KMS-11 (cell line): Measurements from ENCODE around the gene OSBPL10.

Experiments
- H2AFZ ChIP-seq: fragments of 200-600 bp; sonication (generic); 2 replicates; pipeline ENCODE4 v1.6.1; 2016; ENCODE audit warnings: antibody characterized with exemption, mixed run types, low read depth
- H3K27ac ChIP-seq: fragments of 200-600 bp; sonication (generic); 2 replicates; pipeline ENCODE4 v1.6.1; 2016; ENCODE audit warnings: mild to moderate bottlenecking, mixed run types
- H3K27me3 ChIP-seq: fragments of 200-600 bp; sonication (generic); 2 replicates; pipeline ENCODE4 v1.6.1; 2017; ENCODE audit warnings: mild to moderate bottlenecking, low read depth, mixed run types, moderate library complexity; ENCODE audit not compliant: insufficient read depth
- H3K36me3 ChIP-seq: fragments of 200-600 bp; sonication (generic); 2 replicates; pipeline ENCODE4 v1.6.1; 2017; ENCODE audit warnings: mild to moderate bottlenecking, mixed run types; ENCODE audit not compliant: insufficient read depth
- H3K4me1 ChIP-seq: fragments of 200-600 bp; sonication (generic); 2 replicates; pipeline ENCODE4 v1.6.1; 2016; ENCODE audit warnings: mild to moderate bottlenecking, low read depth, mixed run types; ENCODE audit not compliant: poor library complexity, severe bottlenecking
- H3K4me2 ChIP-seq: fragments of 200-600 bp; sonication (generic); 2 replicates; pipeline ENCODE4 v1.7.0; 2016; ENCODE audit warnings: mild to moderate bottlenecking, mixed run types
- H3K4me3 ChIP-seq: fragments of 200-600 bp; sonication (generic); IDR thresholded peaks from 2 replicates; pipeline ENCODE4 v1.6.1; 2017; ENCODE audit warnings: low read depth, low read length, mixed read lengths; ENCODE audit not compliant: insufficient read depth
- H3K79me2 ChIP-seq: fragments of 200-600 bp; sonication (generic); 2 replicates; pipeline ENCODE4 v1.6.1; 2016; ENCODE audit warnings: low read depth, mixed run types; ENCODE audit not compliant: insufficient read depth
- H3K9ac ChIP-seq: fragments of 200-600 bp; sonication (generic); 2 replicates; pipeline ENCODE4 v1.6.1; 2016; ENCODE audit warnings: mild to moderate bottlenecking, mixed run types
- H4K20me1 ChIP-seq: fragments of 200-600 bp; sonication (generic); 2 replicates; pipeline ENCODE4 v1.6.1; 2016; ENCODE audit warnings: mild to moderate bottlenecking, mixed run types; ENCODE audit not compliant: insufficient read depth
- CTCF ChIP-seq: fragments of 200-600 bp; sonication (generic); conservative IDR thresholded peaks from 2 replicates; pipeline ENCODE4 v1.6.1; 2017; ENCODE audit warnings: low read depth, mild to moderate bottlenecking, antibody characterized with exemption, low read length, moderate library complexity, mixed read lengths

The OSBPL10 gene

GRCh38 chr3:31978553-31978952 is 2.5 kb downstream of the OSBPL10 start:
- H3K27me3 ChIP-seq, result no peaks in the 10 kb centered on the region
- H3K9ac ChIP-seq, result no peak overlapping the region
- TF ChIP-seq CTCF, result no peak
- no peaks in the 10 kb centered on the region for H3K79me2 ChIP-seq
- no peaks in the 10 kb centered on the region for H4K20me1 ChIP-seq
- H3K27ac ChIP-seq, result no peak overlapping the region
- no peak overlapping the region for H3K4me3 ChIP-seq
- H2AFZ ChIP-seq, result no peak overlapping the region
- no peaks in the 10 kb centered on the region for H3K36me3 ChIP-seq
- no peaks in the 10 kb centered on the region for H3K4me1 ChIP-seq
- no peak overlapping the region for H3K4me2 ChIP-seq

GRCh38 chr3:31977736-31978135 is 3.3 kb downstream of the OSBPL10 start:
- Histone ChIP-seq H3K4me1 (no peaks in the 10 kb centered on the region), H3K4me3 (no peak overlapping the region), H3K79me2 (no peaks in the 10 kb centered on the region), H3K36me3 (no peaks in the 10 kb centered on the region), H3K4me2 (no peak overlapping the region), H3K27me3 (no peaks in the 10 kb centered on the region), H3K27ac (no peak overlapping the region), H2AFZ (no peak overlapping the region), H4K20me1 (no peaks in the 10 kb centered on the region), H3K9ac (no peak overlapping the region)
- no peak for TF ChIP-seq CTCF

- no peaks in the 10 kb centered on the region for H3K79me2 ChIP-seq
- H3K9ac ChIP-seq, result no peak overlapping the region
- no peak overlapping the region for H3K4me3 ChIP-seq
- H2AFZ ChIP-seq, result no peak overlapping the region
- no peak overlapping the region for H3K27ac ChIP-seq
- TF ChIP-seq CTCF, result no peak
- H3K4me2 ChIP-seq, result no peak overlapping the region
- no peaks in the 10 kb centered on the region for H4K20me1 ChIP-seq
- no peaks in the 10 kb centered on the region for H3K4me1 ChIP-seq
- no peaks in the 10 kb centered on the region for H3K27me3 ChIP-seq
- H3K36me3 ChIP-seq, result no peaks in the 10 kb centered on the region
These were observed 4.8 kb downstream of the OSBPL10 start for GRCh38 chr3:31976302-31976701.

GRCh38 chr3:31974964-31975363 is 6.1 kb downstream of the OSBPL10 start:
- TF ChIP-seq CTCF, result no peak
- Histone ChIP-seq H3K4me3 (no peak overlapping the region), H3K36me3 (no peaks in the 10 kb centered on the region), H3K27me3 (no peaks in the 10 kb centered on the region), H2AFZ (no peak overlapping the region), H3K27ac (no peak overlapping the region), H3K4me2 (no peak overlapping the region), H3K79me2 (no peaks in the 10 kb centered on the region), H3K9ac (no peak overlapping the region), H4K20me1 (no peaks in the 10 kb centered on the region), H3K4me1 (no peaks in the 10 kb centered on the region)

- Histone ChIP-seq H3K9ac (no peak overlapping the region), H3K79me2 (no peaks in the 10 kb centered on the region)
These were observed 6.6 kb downstream of the OSBPL10 start for GRCh38 chr3:31974471-31974870.

More at GRCh38 chr3:31974471-31974870, 6.6 kb downstream of the OSBPL10 start:
- Histone ChIP-seq H3K4me3 (no peak overlapping the region), H3K4me2 (no peak overlapping the region), H4K20me1 (no peaks in the 10 kb centered on the region), H3K27ac (no peak overlapping the region), H3K4me1 (no peaks in the 10 kb centered on the region), H3K27me3 (no peaks in the 10 kb centered on the region), H3K36me3 (no peaks in the 10 kb centered on the region), H2AFZ (no peak overlapping the region)
- TF ChIP-seq CTCF, result no peak
